Transverse colon (tissue), 3 donors: ENCODE results near the gene PRIMA1.

ENCODE experiments used
- POLR2A ChIP-seq: fragments of 450-650 bp; IDR thresholded peaks from one replicate; pipeline ENCODE4 v1.6.1; 2016; ENCODE audit warnings: antibody characterized with exemption, mild to moderate bottlenecking, moderate library complexity
- TF ChIP-seq, protein P1 (sequence below), 5 experiments: fragments of 200-600 bp in 3 of 5; fragments of 450-650 bp in 2 of 5; sonication (generic) in 3 of 5; IDR thresholded peaks; 1 replicate in 2 of 5; 2 replicates in 3 of 5; pipeline ENCODE4 v1.5.1; 2016 to 2017; ENCODE audit warnings: antibody characterized with exemption in 5 of 5, inconsistent platforms in 3 of 5, mild to moderate bottlenecking in 2 of 5, moderate library complexity in 1 of 5

DNA sequence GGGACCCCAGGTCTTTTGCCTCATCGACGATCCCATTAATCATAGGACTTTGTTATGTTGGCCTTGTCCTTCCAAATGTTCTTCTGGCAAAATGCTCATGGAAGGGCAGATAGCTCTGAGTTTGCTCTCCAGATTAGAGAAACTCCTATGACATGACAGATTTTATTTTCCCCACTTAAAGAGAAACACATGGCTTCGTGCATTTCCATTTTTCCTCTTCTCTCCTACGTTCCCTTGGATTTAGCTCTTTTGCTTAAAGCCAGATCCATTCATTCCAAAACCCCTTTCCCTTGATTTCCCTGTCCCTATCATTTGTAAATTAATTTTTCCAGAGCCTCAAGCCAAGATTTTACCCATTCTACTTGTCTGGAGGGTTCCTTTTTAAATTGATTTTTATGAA lies 2.9 kb downstream of the PRIMA1 start:
- no peak for TF ChIP-seq POLR2A
- TF ChIP-seq, protein P1, sequence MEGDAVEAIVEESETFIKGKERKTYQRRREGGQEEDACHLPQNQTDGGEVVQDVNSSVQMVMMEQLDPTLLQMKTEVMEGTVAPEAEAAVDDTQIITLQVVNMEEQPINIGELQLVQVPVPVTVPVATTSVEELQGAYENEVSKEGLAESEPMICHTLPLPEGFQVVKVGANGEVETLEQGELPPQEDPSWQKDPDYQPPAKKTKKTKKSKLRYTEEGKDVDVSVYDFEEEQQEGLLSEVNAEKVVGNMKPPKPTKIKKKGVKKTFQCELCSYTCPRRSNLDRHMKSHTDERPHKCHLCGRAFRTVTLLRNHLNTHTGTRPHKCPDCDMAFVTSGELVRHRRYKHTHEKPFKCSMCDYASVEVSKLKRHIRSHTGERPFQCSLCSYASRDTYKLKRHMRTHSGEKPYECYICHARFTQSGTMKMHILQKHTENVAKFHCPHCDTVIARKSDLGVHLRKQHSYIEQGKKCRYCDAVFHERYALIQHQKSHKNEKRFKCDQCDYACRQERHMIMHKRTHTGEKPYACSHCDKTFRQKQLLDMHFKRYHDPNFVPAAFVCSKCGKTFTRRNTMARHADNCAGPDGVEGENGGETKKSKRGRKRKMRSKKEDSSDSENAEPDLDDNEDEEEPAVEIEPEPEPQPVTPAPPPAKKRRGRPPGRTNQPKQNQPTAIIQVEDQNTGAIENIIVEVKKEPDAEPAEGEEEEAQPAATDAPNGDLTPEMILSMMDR (IDR thresholded peaks at IDR 0.05) = no peak
